OCI-LY1 (cell line): ENCODE data around the gene DHDDS.

Experiments
- EZH2 ChIP-seq: fragments of 200-600 bp; sonication (generic), shearing (Covaris generic); IDR thresholded peaks from 2 replicates; pipeline ENCODE4 v1.8.0; 2017; ENCODE audit warnings: borderline replicate concordance, mixed run types, mild to moderate bottlenecking, antibody characterized with exemption, low read length, moderate library complexity, mixed read lengths
- TF ChIP-seq, protein P1 (sequence below): fragments of 200-600 bp; sonication (generic), shearing (Covaris generic); IDR thresholded peaks from 2 replicates; pipeline ENCODE4 v1.5.1; 2017; ENCODE audit warnings: mild to moderate bottlenecking, antibody characterized with exemption, low read length, moderate library complexity, mixed read lengths

DNA sequence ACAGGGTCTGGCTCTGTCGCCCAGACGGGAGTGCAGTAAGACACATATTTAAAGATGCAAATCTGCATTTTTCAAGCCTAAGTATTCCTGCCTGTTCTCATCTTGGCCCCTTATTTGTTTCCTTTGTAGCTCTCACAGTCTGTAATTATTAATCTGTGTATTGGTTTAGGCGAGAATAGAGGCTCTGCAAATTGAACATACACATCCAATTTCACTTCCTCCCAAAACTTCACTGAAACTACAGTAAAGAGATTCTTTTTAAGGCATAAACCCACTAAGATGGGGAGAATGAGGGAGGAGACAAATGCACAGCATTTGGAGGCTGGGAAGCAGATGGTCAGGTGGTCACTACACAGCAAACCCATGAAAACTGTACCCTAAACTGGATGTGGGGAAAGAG is 61.1 kb downstream of the DHDDS start:
- TF ChIP-seq, protein P1, sequence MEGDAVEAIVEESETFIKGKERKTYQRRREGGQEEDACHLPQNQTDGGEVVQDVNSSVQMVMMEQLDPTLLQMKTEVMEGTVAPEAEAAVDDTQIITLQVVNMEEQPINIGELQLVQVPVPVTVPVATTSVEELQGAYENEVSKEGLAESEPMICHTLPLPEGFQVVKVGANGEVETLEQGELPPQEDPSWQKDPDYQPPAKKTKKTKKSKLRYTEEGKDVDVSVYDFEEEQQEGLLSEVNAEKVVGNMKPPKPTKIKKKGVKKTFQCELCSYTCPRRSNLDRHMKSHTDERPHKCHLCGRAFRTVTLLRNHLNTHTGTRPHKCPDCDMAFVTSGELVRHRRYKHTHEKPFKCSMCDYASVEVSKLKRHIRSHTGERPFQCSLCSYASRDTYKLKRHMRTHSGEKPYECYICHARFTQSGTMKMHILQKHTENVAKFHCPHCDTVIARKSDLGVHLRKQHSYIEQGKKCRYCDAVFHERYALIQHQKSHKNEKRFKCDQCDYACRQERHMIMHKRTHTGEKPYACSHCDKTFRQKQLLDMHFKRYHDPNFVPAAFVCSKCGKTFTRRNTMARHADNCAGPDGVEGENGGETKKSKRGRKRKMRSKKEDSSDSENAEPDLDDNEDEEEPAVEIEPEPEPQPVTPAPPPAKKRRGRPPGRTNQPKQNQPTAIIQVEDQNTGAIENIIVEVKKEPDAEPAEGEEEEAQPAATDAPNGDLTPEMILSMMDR, result no peak
- no peak for TF ChIP-seq EZH2
